HG03469 (cell line): Measurements from ENCODE around the gene NRXN2.

Source experiments
- ATAC-seq: cut with Tn5 transposase; IDR thresholded peaks from one replicate; pipeline ENCODE4 v1.9.1; 2021; ENCODE audit warnings: mild to moderate bottlenecking, moderate library complexity, moderate number of reproducible peaks; ENCODE audit not compliant: unreplicated experiment

NRXN2 gene

DNA sequence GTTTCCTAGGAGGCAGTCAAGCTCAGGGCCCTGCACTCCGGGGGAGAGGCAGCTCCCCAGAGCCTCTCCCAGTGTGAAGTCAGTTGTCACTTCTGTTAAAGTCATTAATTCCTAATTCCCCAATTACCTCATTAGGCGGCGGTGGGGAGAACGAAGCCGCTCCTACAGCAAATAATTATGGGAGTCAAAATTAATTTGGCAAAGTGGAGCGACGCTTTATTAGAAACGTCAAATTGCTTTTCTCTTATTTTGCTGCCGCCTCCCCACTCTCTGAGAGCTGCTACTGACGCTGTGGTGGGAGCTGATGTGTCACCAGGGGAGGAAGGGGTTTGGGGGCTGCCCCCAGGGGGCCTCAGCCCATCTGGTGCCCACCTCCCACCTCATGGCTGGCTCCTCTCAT is 90.3 kb downstream of the NRXN2 start:
- ATAC-seq: no peak

DNA sequence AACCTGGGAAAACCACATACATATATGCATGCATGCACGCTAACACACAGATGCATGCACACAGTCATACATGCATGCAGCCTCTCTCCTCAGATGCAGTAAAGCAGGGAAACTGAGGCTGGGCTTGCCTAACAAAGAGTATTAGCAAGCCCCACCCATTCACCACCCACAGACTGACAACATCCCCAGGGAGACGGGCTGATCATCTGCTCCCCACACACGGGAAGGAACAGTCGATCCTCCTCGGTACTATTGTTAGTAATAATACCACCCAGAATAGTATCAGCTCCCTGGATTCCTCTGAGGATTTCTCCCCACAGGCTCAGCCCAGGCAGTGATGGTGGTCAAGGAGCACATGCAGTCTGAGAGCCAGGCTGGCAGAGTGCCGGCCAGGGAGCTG is 90.8 kb downstream of the NRXN2 start:
- ATAC-seq: no peak

DNA sequence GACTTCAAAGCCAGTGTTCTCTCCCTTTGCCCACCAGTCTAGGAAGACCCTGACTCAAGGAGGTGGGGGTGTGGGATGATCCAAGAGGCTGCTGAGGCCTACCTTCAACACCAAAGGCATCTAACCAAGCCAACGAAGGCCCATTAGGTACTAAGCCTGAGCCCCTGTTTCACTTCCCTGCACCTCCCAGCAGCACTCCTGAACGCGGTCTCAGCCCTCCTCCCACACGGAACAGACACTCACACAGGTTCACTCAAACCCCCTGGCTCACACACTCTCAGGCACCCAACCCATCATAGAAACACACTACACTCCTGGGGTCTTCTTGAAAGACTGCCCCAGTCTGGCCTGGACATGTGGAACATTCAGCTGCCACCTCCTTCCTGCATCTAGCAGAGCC is 91.3 kb downstream of the NRXN2 start:
- no peak for ATAC-seq

DNA sequence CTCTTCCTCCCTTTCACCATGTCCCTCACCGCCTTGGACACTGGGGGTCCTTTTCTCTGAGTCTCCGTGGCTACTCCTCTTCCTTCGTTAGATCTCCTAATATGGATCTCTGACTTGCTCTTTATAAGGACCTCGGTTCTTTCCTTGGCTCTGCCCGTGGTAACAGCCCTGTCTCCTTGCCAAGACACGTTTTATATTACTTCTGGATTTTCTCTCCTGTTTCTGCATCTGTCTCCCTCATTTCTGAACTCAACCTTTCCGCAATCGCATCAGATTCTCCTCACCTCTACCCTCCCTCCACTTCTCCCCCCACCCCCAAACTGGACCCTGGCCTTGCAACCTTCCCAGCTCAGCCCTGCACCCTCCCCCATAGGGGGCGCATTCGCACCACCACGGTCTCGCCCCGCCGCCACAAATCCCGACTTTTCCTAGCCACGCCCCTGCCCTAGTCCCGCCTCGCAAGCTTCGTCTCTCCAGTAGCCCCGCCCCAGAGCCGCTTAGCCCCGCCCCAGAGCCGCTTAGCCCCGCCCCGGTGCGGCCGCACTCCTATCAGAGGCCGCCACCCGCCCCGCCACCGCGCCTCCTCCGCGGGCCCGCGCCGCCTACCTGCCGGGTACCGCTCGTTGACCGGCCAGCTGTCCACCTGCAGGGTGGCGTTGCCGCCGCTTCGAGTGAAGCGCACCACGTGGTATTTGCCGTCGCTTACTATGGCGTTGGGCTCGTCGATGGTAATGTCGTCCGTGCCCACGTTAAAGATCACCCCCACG is 93.0 kb downstream of the NRXN2 start:
- no peak for ATAC-seq

DNA sequence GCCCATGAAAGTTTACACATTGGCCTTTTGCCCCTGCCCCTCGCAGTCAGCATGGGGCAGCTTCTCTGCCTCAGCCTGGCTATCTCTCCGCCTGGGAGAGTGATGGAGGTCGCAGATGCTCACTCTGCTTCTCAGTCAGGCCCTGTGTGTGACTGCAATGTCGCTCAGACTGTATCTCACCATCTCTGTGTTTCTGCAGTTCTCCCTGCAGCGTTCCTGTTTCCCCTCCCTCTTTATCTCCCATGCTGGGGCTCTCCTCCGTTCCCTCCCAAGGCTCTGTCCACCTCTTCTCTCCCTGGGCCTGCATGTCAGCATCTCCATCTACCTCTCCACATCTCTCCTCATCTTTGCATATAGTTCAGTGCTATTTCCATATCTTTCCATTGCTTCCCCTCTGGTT is 93.9 kb downstream of the NRXN2 start:
- ATAC-seq: no peak

DNA sequence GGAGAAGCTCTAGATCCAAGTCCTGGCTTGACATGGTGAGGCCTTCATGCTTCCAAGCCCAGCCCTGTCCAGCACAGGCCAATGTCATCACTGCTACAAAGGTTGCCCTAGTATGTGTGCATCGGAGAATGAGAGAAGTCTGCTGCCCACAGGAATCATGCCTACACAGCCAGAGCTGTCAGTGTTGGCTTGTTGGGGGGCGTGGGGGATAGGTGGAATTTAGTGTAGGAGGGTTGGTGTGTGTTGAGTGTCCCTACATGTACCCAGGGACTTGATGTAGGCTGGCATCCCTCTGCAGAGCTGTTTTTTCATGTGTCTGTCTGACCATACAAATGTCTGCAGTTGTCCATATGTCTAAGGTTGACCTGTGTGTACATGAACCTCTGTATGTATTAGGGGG is 94.4 kb downstream of the NRXN2 start:
- ATAC-seq: no peak

DNA sequence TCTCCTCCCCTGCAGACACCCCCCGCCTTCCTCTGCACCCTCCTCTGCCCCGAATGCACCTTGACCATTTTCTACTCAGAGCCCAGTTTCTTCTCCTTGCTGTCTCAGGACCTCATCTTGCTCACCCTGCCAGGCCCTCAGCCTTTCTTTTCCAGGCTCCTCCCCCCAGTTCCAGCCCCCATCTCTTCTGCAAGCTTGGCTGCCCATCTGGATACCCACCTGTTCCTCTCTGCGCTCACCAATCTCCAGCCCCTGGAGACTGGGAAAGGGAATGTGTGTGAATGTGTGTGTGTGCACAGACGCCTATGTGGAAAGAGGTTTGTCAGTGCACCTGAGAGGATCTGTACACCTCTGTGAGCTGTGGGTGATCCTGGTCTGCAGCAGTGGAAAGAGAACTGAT is 95.6 kb downstream of the NRXN2 start:
- no peak for ATAC-seq

DNA sequence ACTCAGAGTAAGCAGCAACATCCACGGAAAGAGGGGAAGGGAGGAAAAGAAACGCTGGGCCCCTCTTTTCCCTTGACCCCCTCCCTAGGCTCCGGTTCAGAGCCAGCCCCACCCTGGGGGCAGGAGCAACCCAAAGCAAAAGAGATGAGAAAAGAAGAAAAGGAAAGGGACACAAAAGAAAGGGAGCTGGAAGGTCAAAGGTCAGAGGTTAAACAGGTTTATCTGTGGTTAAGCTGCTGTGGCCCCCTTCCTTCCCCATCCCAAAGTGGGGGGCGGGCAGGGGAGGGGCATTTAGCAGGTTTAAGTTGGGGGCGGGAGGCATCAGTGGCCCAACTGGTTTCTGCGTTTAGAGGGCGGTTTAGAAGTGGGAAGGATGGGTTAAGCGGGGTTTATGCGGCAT is 96.4 kb downstream of the NRXN2 start:
- no peak for ATAC-seq

DNA sequence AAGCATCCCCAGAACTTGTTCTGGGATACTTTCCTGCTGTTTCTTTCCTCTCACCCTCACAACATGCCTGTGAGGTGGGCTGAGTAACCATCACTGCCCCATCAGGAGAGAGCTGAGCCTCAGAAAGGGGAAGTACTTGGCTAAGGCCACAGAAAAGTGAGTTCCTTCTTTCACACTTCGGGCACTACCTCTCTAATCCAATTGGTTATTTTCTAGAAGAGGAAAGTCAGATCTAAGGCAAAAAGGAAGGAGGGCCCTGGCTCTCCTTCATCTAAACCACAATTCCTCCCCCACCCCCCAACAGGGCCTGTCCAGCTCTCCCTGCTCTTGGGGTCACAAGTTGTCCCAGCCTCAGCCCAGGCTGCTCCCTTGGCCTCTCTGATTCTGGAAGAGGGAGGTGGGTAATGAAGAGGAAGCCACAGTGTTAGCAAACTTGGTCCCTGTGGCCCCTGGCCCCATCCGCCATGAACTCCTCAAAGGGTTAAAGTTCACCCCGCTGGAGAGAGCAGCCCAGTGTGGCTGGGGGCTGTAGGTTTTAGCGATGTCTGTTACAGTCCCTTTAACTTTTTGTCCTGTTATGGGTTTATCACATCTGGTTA is 98.0 kb downstream of the NRXN2 start:
- no peak for ATAC-seq

DNA sequence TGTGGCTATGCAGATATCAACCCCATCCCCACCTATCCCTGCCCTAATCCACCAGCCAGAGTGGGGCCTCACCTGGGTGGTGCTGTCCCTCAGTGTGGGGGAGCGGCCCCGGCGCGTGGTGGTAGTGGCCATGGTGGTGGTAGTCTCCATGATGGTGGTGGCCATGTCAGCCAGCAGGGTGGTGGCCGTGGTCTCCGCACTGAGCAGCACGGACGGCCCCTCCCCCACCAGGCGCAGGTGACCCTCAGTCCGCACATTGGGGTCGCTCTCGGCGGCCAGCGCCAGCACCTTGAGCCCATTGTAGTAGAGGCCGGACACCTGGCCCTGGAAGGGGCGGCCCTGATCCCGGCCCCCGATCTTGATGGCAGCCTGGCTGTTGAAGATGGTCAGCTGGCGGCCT is 100.3 kb downstream of the NRXN2 start:
- no peak for ATAC-seq

DNA sequence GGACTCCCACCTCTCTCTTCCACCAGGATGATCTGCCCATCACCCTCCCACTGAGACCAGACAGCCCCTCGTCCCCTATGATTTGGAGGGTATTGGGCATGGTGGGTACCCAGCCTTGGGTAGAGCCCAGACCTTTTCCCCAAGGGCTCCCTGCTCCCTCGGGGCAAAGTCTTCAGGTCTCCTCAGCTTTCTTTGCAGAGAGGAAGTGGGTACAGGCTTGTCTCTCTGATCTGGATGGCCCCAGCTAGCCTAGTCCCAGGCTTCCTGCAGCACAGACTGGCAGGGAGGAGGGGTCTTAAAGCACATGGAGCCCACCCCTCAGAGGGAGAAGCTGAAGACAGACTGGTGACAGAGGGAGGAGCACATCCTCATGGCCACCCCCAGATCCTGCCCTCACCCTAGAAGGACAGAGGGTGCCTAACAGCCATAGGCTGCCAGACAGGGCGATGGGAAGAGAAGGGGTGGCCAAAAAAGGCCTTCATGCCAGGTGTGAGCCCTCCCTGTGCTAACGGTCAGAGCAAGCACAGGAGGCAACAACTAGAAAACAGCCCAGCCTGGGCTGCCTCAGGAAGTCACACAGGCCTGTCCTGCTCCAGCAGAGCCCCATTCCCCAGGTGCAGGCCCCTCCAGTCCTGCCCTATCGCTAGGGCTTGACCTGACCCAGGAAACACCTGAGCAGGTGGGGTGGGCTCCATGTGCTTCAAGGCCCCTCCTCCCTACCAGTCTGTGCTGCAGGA is 101.5 kb downstream of the NRXN2 start:
- ATAC-seq: no peak

DNA sequence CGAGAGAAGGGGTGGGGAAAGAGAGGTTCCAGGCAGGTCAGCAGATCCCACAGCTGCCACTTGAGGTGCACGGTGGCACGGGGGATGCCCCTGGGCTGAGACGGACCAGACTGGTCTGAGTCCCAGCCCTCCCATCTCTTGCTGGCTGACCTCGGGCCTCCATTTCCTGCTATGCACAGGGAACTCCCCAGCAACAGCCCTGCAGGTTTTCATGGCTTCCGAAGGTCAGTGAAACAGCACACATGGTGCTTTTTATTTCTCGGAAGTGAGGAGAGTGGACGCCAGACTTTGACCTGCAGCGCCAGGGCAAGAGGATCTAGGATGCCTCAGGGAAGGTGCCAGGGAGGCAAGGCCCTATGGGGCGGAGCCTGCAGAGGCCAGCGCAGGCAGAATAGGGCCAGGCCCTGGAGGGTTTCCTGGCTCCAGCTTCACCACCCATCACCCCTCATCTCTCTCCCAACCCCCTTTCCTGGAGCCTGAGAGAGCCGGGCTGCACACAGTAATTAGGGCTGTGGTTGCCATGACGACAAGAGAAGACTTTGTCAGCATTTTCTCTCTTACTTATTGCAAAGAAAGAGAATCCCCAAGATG is 102.5 kb downstream of the NRXN2 start:
- ATAC-seq: no peak

DNA sequence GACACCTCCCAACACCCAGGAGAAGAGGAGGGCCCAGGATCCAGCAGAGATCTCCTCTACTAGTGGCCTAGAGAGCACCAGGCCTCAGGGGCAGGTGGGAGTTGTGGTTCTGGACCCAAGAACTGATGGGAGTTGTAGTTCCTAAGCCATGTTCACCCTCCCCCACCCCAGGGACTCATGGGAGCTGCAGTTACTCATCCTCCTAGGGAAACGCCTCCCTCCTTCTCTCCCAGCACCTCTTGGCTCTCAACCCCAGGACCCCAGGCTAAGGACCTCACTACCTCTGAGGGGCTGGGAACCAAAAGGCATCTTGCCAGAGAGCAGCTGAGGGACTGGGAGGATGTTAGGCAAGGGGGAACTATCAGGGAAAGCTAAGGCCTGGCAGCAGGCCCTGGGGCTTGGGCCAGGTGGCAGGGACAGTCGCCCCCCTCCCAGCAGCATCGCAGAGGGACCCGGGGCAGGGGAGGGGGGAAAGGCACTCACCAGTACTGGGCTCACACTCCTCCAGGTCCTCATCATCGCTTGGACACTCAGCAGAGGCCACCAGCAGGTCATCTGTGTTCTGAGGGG is 103.1 kb downstream of the NRXN2 start:
- ATAC-seq: no peak

DNA sequence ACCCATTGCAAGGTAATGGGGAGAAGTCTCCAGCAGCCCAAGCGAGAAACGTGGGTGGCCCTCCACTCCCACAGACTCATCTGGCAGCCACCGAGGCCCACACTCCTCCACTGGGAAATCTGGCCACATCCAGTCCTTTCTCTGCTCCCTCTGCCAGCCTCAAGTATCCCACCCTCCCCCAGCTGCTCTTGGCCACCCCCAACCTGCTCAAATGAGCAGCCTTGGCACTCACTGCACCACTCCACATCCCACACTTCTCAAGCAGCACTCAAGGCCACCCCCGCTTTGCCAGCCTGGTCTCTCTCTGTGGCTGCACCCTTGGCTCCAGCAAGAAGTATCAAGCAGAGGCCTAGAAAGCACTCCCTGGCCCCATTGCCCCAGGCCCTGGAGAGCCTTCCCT is 103.8 kb downstream of the NRXN2 start:
- no peak for ATAC-seq

DNA sequence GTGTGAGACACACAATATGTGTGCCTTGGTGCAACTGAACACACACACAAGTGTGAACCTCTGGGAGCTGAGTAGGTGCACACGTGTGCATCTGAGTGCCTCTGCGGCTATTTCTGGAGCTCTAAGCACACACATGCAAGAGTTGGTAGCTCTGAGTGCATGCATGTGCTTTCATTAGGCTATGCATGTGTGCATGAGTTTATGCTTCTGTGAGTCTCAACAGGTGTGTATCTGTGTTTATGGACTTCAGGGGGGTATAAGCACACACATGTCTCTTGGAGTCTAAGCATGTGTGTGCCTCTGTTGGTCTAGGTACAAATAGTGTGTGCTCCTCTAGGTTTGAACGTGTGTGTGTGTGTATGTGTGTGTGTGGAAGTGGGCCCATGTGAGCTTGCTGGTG is 106.2 kb downstream of the NRXN2 start:
- no peak for ATAC-seq

DNA sequence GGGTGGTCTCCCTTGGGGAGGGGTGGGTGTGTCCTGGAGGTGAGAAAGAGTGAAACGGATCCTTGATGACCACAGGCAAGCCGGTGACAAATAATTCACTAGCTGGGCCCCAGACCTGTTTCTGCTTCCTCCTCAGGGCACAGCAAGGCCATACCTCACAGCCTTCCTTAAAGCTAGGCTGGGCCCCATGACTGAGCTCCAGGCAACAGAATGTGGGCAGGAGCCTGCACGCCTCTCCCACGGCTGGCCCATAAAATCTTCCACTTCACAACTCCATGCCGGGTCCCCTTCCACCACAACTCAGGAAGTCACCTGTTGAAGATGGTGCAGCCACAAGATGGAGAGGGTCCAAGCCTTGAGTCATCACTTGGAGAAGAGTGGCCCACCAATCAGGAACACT is 108.1 kb downstream of the NRXN2 start:
- no peak for ATAC-seq

DNA sequence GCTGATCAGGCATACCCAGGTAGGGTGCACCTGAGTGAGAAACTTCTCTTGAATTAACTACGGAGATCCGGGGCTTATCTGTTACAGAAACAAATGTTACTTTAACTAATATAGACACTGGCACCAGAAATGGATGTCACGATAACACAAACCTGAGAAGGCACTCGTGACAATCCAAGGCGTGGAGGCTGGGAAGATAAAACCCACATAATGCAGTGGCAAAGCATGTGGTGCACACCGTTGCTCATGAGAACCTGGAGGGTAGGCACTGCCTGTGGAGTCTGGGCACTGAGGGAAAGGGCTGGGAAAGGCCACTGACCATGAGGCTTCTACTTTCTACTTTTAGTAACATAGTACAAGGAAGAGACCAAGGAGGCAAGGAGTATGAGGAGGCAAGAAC is 109.3 kb downstream of the NRXN2 start:
- no peak for ATAC-seq

DNA sequence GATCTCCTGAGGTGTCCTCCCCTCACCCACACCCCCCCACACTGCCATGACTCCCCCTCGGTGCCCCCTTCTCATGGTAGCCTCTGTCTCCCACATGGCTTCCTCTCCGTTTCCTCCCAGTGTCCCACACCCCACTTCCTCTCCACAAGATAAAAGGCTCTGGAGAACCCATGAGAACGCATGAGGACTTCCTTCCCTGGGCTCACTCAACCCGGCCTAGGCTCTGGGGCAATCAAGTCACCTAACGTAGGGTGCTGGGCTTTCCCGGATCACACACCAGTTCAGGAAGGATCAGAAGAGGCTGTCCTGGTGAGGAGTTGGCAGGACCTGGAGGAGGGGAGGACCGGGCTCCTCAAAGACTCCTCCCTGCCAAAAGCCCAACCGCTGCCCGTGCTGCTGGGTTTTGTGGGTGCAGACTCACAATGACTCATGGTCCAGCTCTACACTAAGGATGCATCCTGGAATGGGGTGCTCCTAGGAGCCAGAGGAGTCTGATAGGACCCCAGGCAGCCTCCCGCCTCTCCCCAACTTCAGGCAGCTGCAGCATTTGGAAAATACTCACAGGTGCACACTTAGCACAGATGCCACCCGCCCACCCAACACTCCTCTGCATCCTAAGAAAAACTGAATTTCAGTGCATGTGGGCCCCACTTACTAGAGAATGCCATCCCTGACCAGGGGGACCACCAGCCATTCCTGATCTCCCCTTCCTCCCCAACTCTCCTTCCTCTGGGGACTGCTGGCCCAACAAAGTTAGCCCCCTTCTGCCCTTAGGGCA is 110.9 kb downstream of the NRXN2 start:
- no peak for ATAC-seq

DNA sequence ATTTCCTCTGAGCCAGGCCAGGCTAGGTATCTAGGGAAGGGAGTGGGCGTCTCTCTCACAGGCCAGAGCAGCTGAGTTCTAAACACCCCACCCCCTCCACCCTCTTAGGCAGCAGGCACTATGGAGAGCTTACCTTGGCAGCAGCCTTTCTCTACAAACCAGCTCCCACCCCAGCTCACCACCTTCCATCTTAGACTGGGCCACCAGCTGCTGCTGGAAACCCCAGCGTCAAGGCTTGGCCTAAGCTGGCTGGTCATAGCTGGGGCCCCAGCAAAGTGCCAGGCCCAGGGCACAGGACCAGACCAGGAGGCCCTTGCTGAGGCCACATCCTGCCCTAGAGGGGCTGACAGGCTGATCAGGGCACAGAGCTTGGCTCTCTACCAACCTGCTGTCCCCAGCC is 111.8 kb downstream of the NRXN2 start:
- ATAC-seq: no peak

DNA sequence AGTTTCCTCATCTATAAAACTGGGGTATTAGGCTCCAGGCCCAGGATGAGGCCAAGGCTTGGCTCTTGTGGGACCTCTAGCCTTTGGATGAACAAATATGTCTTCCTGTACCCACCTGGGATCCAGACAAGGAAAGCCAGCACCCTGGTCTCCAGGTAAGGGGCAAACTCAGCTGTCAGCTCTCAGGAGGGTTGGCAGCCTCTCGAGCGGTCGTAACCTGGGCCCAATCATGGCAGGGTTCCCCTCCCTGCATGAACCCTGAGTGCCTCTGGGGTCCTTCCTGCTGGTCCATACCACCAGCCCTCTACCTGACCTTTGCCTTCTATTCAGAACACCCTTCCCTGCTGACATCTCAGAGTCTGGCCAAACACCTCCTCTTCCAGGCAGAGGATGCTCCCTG is 112.4 kb downstream of the NRXN2 start:
- no peak for ATAC-seq
